Measurements from ENCODE around the gene NEU1. TPM values are rescaled to one million over a fixed set of nuclear protein-coding genes. Genes with fewer than 3 reads are reported as not detected.
"Not testable (repeated sequence)": the region's sequence is repeated elsewhere in the genome, so short reads cannot be mapped to it uniquely, and the experiment has no call there.

Gene NEU1
- total and polyA plus RNA-seq, 2 experiments from 2014 or later: 388 to 402 TPM

GRCh38 chr6:31860349-31860748 is 2.3 kb downstream of the NEU1 start:
- peak; percentile 2 for DNase-seq (ENCODE audit: low spot score)
- peaks cover 2% of the 10 kb centered on the region for H4K20me1 ChIP-seq (ENCODE audit: insufficient read depth, poor library complexity, severe bottlenecking)
- H3K27ac ChIP-seq: no peak overlapping the region
- H3K4me1 ChIP-seq (ENCODE audit: insufficient read depth): peaks cover 5% of the 10 kb centered on the region
- no peaks in the 10 kb centered on the region for H3K27me3 ChIP-seq
- TF ChIP-seq CTCF (IDR thresholded peaks at IDR 0.05; ENCODE audit: poor library complexity): no peak
- no peak for TF ChIP-seq EZH2 (IDR thresholded peaks at IDR 0.05; ENCODE audit: borderline replicate concordance)
- no peak for TF ChIP-seq EZH2phosphoT487 (IDR thresholded peaks at IDR 0.05; ENCODE audit: low read depth, severe bottlenecking, unreplicated experiment)
- H2AFZ ChIP-seq: no peak overlapping the region
- 98% methylated on average over 13 of the region's 13 CpGs for WGBS (ENCODE audit: low lambda C conversion rate, missing lambda C conversion rate)
- no peaks in the 10 kb centered on the region for H3K36me3 ChIP-seq (replicated peaks; ENCODE audit: insufficient read depth, low read depth)
- peaks cover 19% of the 10 kb centered on the region for H3K79me2 ChIP-seq
- H3K4me3 ChIP-seq: no peak overlapping the region
- no peaks in the 10 kb centered on the region for H3K9me3 ChIP-seq (ENCODE audit: low read depth)
- no peaks in the 10 kb centered on the region for H3K9me2 ChIP-seq (replicated peaks; ENCODE audit: insufficient read depth)
- H3K4me2 ChIP-seq: peak overlapping the region; percentile 86

GRCh38 chr6:31859923-31860322 is 2.7 kb downstream of the NEU1 start:
- no peak for TF ChIP-seq EZH2phosphoT487 (IDR thresholded peaks at IDR 0.05; ENCODE audit: low read depth, severe bottlenecking, unreplicated experiment)
- no peak for TF ChIP-seq CTCF (IDR thresholded peaks at IDR 0.05; ENCODE audit: poor library complexity)
- TF ChIP-seq EZH2 (IDR thresholded peaks at IDR 0.05; ENCODE audit: borderline replicate concordance): no peak
- Histone ChIP-seq H3K36me3 (replicated peaks; ENCODE audit: insufficient read depth, low read depth) (no peaks in the 10 kb centered on the region), H3K4me2 (peak overlapping the region; percentile 86), H3K4me1 (ENCODE audit: insufficient read depth) (peaks cover 5% of the 10 kb centered on the region), H2AFZ (no peak overlapping the region), H3K9me2 (replicated peaks; ENCODE audit: insufficient read depth) (no peaks in the 10 kb centered on the region), H4K20me1 (ENCODE audit: insufficient read depth, poor library complexity, severe bottlenecking) (peaks cover 2% of the 10 kb centered on the region), H3K4me3 (no peak overlapping the region), H3K79me2 (peaks cover 19% of the 10 kb centered on the region), H3K27me3 (no peaks in the 10 kb centered on the region), H3K27ac (no peak overlapping the region), H3K9me3 (ENCODE audit: low read depth) (no peaks in the 10 kb centered on the region)
- 83% methylated on average over 10 of the region's 11 CpGs for WGBS (ENCODE audit: low lambda C conversion rate, missing lambda C conversion rate)
- peak; percentile 6 for DNase-seq (ENCODE audit: low spot score)

- no peak overlapping the region for H3K27ac ChIP-seq
- DNase-seq (ENCODE audit: low spot score): peak; percentile 2
- H3K27me3 ChIP-seq: no peaks in the 10 kb centered on the region
- no peak for TF ChIP-seq EZH2 (IDR thresholded peaks at IDR 0.05; ENCODE audit: borderline replicate concordance)
- no peaks in the 10 kb centered on the region for H3K36me3 ChIP-seq (replicated peaks; ENCODE audit: insufficient read depth, low read depth)
- H3K9me2 ChIP-seq (replicated peaks; ENCODE audit: insufficient read depth): no peaks in the 10 kb centered on the region
- H3K4me3 ChIP-seq: no peak overlapping the region
- peaks cover 19% of the 10 kb centered on the region for H3K79me2 ChIP-seq
- no peak overlapping the region for H2AFZ ChIP-seq
- 96% methylated on average over 8 of the region's 8 CpGs for WGBS (ENCODE audit: low lambda C conversion rate, missing lambda C conversion rate)
- H4K20me1 ChIP-seq (ENCODE audit: insufficient read depth, poor library complexity, severe bottlenecking): peaks cover 2% of the 10 kb centered on the region
- H3K4me1 ChIP-seq (ENCODE audit: insufficient read depth): no peaks in the 10 kb centered on the region
- H3K9me3 ChIP-seq (ENCODE audit: low read depth): no peaks in the 10 kb centered on the region
- no peak overlapping the region for H3K4me2 ChIP-seq
These were observed 3.9 kb downstream of the NEU1 start for GRCh38 chr6:31858707-31859106.

GRCh38 chr6:31857774-31858173 is 4.8 kb downstream of the NEU1 start:
- H2AFZ ChIP-seq; DNase-seq (ENCODE audit: low spot score); H3K9me2 ChIP-seq (replicated peaks; ENCODE audit: insufficient read depth); H3K9me3 ChIP-seq (ENCODE audit: low read depth); H3K36me3 ChIP-seq (replicated peaks; ENCODE audit: insufficient read depth, low read depth); H3K4me2 ChIP-seq; H3K4me3 ChIP-seq; H3K4me1 ChIP-seq (ENCODE audit: insufficient read depth); H3K27ac ChIP-seq; H3K27me3 ChIP-seq; H4K20me1 ChIP-seq (ENCODE audit: insufficient read depth, poor library complexity, severe bottlenecking): not testable (repeated sequence)
- 96% methylated on average over 8 of the region's 8 CpGs for WGBS (ENCODE audit: low lambda C conversion rate, missing lambda C conversion rate)
- H3K79me2 ChIP-seq: peaks cover 19% of the 10 kb centered on the region

- not testable (repeated sequence) for H2AFZ ChIP-seq; H4K20me1 ChIP-seq (ENCODE audit: insufficient read depth, poor library complexity, severe bottlenecking); H3K9me2 ChIP-seq (replicated peaks; ENCODE audit: insufficient read depth); H3K79me2 ChIP-seq; H3K36me3 ChIP-seq (replicated peaks; ENCODE audit: insufficient read depth, low read depth); H3K9me3 ChIP-seq (ENCODE audit: low read depth); H3K27me3 ChIP-seq; DNase-seq (ENCODE audit: low spot score); H3K4me1 ChIP-seq (ENCODE audit: insufficient read depth); H3K4me3 ChIP-seq
- peak overlapping the region; percentile 96 for H3K27ac ChIP-seq
- H3K4me2 ChIP-seq: peak overlapping the region; percentile 35
- 74% methylated on average over 22 of the region's 35 CpGs for whole genome bisulfite sequencing (ENCODE audit: low lambda C conversion rate, missing lambda C conversion rate)
These were observed 10.5 kb downstream of the NEU1 start for GRCh38 chr6:31851980-31852718.

Data from hepatocyte (in vitro differentiated cells).